ENCODE measurements around the gene DLK2.
"Not testable (repeated sequence)": the region's sequence is repeated elsewhere in the genome, so short reads cannot be mapped to it uniquely, and the experiment has no call there.

Gene DLK2

DNA sequence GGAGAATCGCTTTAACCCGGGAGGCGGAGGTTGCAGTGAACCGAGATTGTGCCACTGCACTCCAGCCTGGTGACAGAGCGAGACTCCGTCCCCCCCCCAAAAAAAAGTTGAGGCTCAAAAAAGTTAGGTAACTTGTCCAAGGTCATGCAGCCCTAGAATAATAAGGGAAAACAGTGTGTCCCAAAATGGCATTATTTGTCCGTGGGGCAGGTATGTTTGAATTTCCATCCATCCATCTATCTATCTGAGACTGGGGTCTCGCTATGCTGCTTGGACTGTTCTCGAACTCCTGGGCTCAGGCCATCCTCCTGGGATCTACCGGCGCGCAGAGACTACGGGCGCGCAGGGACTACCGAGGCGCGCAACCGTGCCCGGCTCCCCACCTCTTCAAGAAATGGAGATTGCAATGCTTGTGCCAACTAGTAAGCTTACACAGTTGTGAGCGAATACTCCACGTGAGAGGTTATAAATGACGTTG is 28.4 kb downstream of the DLK2 start:
- no peak for DNase-seq (ENCODE audit: low spot score)

DNA sequence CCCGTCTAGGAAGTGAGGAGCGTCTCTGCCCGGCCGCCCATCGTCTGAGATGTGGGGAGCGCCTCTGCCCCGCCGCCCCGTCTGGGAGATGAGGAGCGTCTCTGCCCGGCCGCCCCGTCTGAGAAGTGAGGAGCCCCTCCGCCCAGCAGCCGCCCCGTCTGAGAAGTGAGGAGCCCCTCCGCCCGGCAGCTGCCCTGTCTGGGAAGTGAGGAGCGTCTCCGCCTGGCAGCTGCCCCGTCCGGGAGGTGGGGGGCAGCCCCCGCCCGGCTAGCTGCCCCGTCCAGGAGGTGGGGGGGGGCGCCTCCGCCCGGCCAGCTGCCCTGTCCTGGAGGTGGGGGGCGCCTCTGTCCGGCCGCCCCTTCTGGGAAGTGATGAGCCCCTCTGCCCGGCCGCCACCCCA is 30.3 kb downstream of the DLK2 start:
- DNase-seq (ENCODE audit: low spot score): not testable (repeated sequence)

DNA sequence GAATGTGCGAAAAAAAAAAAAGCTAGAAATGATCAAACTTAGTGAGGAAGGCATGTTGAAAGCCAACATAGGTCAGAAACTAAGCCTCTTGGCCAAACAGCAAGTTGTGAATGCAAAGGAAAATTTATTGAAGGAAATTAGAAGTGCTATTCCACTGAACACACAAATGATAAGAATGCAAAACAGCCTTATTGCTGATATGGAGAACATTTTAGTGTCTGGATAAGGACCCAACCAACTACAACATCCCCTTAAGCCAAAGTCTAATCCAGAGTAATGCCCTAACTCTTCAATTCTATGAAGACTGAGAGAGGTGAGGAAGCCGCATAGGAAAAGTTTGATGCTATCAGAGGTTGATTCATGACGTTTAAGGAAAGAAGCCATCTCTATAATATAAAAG is 33.5 kb downstream of the DLK2 start:
- no peak for DNase-seq (ENCODE audit: low spot score)

DNA sequence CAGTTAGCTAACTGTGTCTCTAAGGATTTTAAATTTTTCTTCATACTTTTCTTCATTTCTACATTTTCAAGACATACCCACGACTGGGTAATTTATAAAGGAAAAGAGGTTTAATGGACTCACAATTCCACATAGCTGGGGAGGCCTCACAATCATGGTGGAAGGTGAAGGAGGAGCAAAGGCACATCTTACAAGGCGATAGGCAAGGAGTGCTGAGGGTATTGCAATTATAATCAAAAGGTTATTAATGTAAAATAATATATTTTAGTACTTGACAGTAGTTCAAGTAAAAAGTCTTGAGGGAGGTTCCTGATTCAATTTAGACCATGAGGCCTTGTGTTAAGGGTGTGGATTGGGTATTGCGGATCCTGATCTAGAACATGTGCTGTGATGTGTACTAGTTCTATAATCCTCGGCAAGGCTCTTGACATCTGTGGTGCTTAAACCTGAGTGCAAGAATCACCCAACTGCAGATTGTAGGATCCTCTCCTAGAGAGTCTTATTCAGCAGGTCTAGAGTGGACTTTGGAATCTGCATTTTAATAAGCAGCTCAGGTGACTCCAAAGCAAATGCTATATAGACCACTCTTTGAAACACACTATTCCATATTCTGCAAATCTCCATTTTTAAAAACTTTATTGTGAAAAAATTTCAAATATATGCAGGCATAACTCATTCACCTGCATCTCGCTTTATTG is 35.2 kb downstream of the DLK2 start:
- DNase-seq (ENCODE audit: low spot score): no peak

DNA sequence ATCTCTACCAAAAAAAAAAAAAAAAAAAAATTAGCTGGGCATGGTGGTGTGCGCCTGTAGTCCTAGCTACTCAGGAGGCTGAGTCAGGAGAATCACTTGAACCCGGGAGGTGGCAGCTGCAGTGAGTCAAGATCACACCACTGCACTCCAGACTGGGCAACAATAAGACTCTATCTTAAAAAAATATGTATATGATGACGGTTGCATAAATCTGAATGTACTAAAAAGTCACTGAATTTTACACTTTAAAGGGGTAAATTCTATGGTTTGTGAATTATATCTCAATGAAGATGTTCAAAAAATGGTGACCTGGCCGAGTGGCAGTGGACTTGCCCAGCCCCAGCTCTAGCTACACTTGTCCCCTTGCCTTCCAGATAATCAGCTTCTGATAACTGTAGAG is 38.4 kb downstream of the DLK2 start:
- no peak for DNase-seq (ENCODE audit: low spot score)

DNA sequence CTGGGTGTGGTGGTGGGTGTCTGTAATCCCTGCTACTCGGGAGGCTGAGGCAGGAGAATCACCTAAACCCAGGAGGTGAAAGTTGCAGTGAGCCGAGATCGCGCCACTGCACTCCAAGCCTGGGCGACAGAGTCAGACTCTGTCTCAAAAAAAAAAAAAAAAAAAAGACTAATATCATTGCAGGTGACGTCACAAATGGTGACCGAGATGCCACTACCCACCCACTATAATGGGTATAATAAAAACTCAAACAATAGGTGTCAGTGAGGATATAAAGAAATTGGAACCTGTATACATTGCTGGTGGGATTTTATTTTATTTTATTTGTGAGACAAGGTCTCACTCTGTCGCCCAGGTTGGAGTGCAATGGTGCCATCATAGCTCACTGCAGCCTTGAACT is 40.1 kb downstream of the DLK2 start:
- not testable (repeated sequence) for DNase-seq (ENCODE audit: low spot score)

DNA sequence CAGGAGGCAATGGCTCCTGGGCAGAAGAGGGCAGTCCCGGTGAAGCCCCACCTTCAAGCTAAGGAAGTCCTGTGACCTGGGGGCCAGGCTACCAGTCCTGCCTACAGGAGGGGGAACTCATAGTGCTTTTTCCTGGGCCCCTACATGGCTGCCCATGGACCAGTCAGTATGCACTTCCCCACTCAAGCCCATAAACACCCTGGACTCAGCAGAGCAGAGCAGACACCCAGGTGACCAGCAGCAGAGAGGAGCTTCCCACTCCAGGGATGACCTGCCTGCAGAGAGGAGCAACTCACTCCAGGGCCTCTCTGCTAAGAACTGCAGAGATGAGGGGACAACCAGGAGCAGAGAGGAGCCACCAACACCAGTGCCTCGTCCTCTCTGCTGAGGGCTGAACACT is 42.3 kb downstream of the DLK2 start:
- DNase-seq (ENCODE audit: low spot score): no peak

DNA sequence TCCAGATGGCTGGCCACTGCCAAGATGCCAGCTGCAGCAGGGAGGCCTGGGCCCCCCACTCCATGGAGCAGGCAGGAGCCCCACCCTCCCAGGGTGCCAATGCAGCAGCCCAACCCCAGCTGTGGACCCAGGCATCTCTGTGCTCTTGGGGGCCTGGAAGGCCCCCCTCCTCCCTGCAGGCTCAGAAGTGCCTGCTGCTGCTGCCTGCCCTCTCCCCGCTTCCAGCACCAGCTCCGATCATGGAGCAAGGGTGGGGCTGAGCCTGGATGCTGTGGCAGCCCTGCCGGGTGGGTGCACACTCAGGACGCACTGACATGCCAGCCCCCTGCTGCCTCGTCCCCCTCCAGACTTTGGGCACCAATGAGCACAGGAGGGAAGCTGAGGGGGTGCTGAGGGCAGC is 42.8 kb downstream of the DLK2 start:
- DNase-seq (ENCODE audit: low spot score): no peak

DNA sequence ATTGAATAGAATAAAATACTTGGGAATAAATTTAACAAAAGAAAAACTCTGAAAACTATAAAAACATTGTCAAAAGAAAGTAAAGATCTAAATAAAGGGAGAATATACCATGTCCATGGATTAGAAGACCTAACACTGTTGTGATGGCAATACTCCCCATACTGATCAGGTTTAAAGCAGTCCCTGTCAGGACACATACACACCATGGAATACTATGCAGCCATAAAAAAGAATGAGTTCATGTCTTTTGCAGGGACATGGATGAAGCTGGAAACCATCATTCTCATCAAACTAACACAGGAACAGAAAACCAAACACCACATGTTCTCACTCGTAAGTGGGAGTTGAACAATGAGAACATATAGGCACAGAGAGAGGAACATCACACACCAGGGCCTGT is 44.6 kb downstream of the DLK2 start:
- DNase-seq (ENCODE audit: low spot score): not testable (repeated sequence)

DNA sequence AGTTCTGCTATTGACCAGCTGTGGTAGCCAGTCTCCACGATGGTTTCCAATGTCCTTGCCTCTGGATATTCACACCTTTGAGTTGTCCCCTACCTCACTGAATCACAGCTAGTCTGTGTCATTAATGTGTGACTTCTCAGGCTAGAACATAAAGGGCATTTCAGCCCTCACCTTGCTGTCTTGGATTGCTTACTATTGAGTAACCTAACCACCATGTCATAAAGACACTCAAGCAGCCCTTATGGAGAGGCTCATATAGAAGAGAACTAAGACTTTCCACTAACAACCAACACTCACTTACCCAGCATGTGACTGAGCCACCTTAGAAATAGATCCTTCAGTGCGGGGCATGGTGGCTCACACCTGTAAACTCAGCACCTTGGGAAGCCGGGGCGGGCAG is 47.1 kb downstream of the DLK2 start:
- no peak for DNase-seq (ENCODE audit: low spot score)

DNA sequence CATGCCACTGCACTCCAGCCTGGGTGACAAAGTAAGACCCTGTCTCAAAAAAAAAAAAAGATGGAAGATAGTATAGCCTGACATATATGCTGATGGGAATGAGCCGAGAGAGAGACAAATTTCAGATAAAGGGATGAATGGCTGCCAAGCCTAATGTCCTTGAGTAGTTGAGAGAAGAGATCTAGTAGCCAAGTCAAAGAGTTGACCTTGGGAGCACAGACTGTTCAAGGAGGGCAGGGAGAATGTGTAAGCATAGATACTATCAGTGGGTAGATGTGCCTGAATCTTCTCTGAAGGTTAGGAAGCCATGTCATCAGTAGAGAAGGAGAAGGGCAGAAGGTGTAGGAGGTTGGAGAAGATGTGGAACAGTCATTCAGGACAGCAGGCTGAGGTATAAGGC is 48.1 kb downstream of the DLK2 start:
- DNase-seq (ENCODE audit: low spot score): no peak

DNA sequence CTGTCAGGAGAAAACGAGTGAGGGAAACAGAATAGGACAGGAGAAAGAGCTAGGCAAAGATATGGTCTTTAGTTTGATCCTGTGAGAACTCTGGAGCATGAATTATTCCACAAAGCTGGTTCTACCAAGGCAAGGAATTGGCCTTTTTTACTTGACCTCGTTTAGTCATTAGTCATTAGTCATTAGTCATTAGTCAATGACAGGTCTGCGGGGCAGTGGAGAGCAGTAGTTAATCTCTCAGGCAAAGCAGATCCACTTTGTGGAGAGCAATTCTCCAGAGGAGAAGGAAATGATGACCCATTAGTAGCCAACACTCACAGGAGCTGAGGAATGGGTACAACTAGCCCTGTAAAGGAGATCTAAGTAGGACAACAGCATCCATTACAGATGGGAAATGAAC is 50.0 kb downstream of the DLK2 start:
- no peak for DNase-seq (ENCODE audit: low spot score)

DNA sequence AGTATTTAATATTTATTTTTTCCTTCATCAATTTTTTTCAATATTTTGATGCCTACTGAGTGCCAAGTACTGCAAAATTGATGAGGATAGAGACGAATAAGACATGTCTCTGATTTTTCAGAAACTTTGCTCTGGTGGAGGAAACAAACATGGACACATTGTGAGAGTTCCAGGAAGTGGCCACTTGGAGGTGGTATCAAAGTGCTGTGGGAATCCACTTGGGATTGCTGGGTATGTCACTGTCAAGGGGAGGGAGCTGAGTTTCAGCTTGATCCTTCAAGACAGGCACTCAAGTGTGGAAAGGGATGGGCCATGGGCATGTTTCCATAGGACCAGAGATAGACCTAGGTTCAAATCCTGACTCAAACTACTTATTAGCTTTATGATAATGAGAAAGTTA is 52.5 kb downstream of the DLK2 start:
- no peak for DNase-seq (ENCODE audit: low spot score)

DNA sequence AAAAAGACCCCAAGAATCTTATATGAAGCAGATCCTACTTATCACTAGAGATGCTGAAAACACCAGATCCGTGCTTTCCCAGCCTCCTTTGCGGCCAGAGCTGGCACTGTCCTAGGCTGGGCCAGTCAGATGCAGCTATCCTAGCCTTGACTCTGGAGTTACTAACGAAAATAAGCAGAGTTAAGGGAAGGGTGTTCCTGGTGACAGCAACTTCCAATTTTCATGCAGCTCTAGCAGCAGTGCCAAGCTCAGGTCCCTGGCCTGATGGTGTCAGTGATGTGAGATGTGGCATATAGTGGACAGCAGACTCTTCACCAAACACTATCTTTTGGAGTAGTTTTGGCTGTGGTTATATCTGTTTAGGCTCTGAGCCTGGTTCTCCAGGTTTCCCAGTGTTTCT is 53.6 kb downstream of the DLK2 start:
- DNase-seq (ENCODE audit: low spot score): no peak
